A549 (cell line): ENCODE results near the gene LACRT.

Experiments
- CTCF ChIP-seq: fragments of >200 bp; sonication (Bioruptor Twin); formaldehyde crosslinking; IDR thresholded peaks from 3 replicates; pipeline ENCODE4 v1.5.1; 2016
- EP300 ChIP-seq, 2 experiments: fragments of >200 bp; sonication (Bioruptor Twin); formaldehyde crosslinking; IDR thresholded peaks; 2 replicates in 1 of 2; 3 replicates in 1 of 2; pipeline ENCODE4 v1.6.1; 2016 to 2017
- HDAC2 ChIP-seq: fragments of 200-600 bp; sonication (generic); IDR thresholded peaks from 2 replicates; pipeline ENCODE4 v1.6.1; 2016
- HOXA7 ChIP-seq: fragments of 250-450 bp; sonication (Bioruptor Pico); IDR thresholded peaks from 2 replicates; pipeline ENCODE4 v1.5.0; 2020; ENCODE audit warnings: mild to moderate bottlenecking, moderate library complexity
- NFE2L2 ChIP-seq: fragments of 150-350 bp; conservative IDR thresholded peaks from 2 replicates; pipeline ENCODE4 v1.6.1; 2014; ENCODE audit warnings: low read length
- POLR2A ChIP-seq: IDR thresholded peaks from 2 replicates; pipeline ENCODE4 v1.6.1; 2012; ENCODE audit warnings: mild to moderate bottlenecking, low read length
- RFX5 ChIP-seq: fragments of 450-650 bp; IDR thresholded peaks from 2 replicates; pipeline ENCODE4 v1.7.1; 2014; ENCODE audit warnings: antibody characterized with exemption, mild to moderate bottlenecking, moderate library complexity
- SREBF2 ChIP-seq: fragments of 450-650 bp; IDR thresholded peaks from 2 replicates; pipeline ENCODE4 v1.6.1; 2014; ENCODE audit warnings: mild to moderate bottlenecking, moderate library complexity
- ZC3H11A ChIP-seq: fragments of 450-650 bp; IDR thresholded peaks from 2 replicates; pipeline ENCODE4 v1.6.1; 2014; ENCODE audit warnings: antibody characterized with exemption, mild to moderate bottlenecking
- TF ChIP-seq, protein P1 (sequence below): fragments of 150-350 bp; IDR thresholded peaks from 2 replicates; pipeline ENCODE4 v1.6.1; 2014; ENCODE audit warnings: low read depth, mild to moderate bottlenecking, low read length
- TF ChIP-seq, protein P2 (sequence below): fragments of 200-600 bp; sonication (generic); IDR thresholded peaks from 2 replicates; pipeline ENCODE4 v1.6.1; 2016; ENCODE audit warnings: antibody characterized with exemption, mild to moderate bottlenecking, moderate library complexity

- TF ChIP-seq EP300 (IDR thresholded peaks at IDR 0.05) (no peak), SREBF2 (no peak), CTCF (no peak), ZC3H11A (no peak), POLR2A (no peak), NFE2L2 (no peak), HDAC2 (no peak), RFX5 (no peak), HOXA7 (CRISPR knock-in tag) (no peak)
- TF ChIP-seq, protein P1, sequence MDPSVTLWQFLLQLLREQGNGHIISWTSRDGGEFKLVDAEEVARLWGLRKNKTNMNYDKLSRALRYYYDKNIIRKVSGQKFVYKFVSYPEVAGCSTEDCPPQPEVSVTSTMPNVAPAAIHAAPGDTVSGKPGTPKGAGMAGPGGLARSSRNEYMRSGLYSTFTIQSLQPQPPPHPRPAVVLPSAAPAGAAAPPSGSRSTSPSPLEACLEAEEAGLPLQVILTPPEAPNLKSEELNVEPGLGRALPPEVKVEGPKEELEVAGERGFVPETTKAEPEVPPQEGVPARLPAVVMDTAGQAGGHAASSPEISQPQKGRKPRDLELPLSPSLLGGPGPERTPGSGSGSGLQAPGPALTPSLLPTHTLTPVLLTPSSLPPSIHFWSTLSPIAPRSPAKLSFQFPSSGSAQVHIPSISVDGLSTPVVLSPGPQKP, result no peak
- TF ChIP-seq, protein P2, sequence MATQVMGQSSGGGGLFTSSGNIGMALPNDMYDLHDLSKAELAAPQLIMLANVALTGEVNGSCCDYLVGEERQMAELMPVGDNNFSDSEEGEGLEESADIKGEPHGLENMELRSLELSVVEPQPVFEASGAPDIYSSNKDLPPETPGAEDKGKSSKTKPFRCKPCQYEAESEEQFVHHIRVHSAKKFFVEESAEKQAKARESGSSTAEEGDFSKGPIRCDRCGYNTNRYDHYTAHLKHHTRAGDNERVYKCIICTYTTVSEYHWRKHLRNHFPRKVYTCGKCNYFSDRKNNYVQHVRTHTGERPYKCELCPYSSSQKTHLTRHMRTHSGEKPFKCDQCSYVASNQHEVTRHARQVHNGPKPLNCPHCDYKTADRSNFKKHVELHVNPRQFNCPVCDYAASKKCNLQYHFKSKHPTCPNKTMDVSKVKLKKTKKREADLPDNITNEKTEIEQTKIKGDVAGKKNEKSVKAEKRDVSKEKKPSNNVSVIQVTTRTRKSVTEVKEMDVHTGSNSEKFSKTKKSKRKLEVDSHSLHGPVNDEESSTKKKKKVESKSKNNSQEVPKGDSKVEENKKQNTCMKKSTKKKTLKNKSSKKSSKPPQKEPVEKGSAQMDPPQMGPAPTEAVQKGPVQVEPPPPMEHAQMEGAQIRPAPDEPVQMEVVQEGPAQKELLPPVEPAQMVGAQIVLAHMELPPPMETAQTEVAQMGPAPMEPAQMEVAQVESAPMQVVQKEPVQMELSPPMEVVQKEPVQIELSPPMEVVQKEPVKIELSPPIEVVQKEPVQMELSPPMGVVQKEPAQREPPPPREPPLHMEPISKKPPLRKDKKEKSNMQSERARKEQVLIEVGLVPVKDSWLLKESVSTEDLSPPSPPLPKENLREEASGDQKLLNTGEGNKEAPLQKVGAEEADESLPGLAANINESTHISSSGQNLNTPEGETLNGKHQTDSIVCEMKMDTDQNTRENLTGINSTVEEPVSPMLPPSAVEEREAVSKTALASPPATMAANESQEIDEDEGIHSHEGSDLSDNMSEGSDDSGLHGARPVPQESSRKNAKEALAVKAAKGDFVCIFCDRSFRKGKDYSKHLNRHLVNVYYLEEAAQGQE, result no peak
These were observed 10.1 kb downstream of the LACRT start for GRCh38 chr12:54624315-54625279.
